ENCODE results near the gene ASCC3. TPM values are rescaled to one million over a fixed set of nuclear protein-coding genes. Genes with fewer than 3 reads are reported as not detected.

ASCC3 gene
- total RNA-seq, 4 donors from 2014 or later, result 12.0 to 17.7 (median 14.7) TPM

GRCh38 chr6:100677240-100677639 is 203.9 kb downstream of the ASCC3 start:
- in situ Hi-C loops (cut with MboI; ENCODE audit: low sequenced_read_pairs in 4 of 4) (no loop called here), intact Hi-C loops (cut with DNase I; ENCODE audit: low total_unique reads) (no loop called here)
- no peak for DNase-seq
- H3K27ac ChIP-seq, result no peak overlapping the region
- H3K4me3 ChIP-seq, result no peak overlapping the region
- H3K36me3 ChIP-seq, result no peaks in the 10 kb centered on the region
- no peak for ATAC-seq
- no peaks in the 10 kb centered on the region for H3K9me3 ChIP-seq
- no peaks in the 10 kb centered on the region for H3K4me1 ChIP-seq
- TF ChIP-seq CTCF (IDR thresholded peaks at IDR 0.05 in 4 of 5, conservative IDR thresholded peaks at IDR 0.05 in 1 of 5) (no peak), POLR2A (IDR thresholded peaks at IDR 0.05) (no peak)
- H3K27me3 ChIP-seq, result no peaks in the 10 kb centered on the region

- no peak overlapping the region for H3K27ac ChIP-seq
- intact Hi-C loops (cut with DNase I; ENCODE audit: low total_unique reads) (no loop called here), in situ Hi-C loops (cut with MboI; ENCODE audit: low sequenced_read_pairs in 4 of 4) (loop anchor here in 3 of 4 donors (25.0 kb wide), 2 partner anchors 661 to 811 kb away; no protein-coding TSS in a partner anchor)
- ATAC-seq (no peak), DNase-seq (no peak)
- H3K36me3 ChIP-seq, result no peaks in the 10 kb centered on the region
- no peaks in the 10 kb centered on the region for H3K9me3 ChIP-seq
- TF ChIP-seq POLR2A (IDR thresholded peaks at IDR 0.05), result no peak
- no peak overlapping the region for H3K4me3 ChIP-seq
- no peaks in the 10 kb centered on the region for H3K27me3 ChIP-seq
- H3K4me1 ChIP-seq, result no peaks in the 10 kb centered on the region
Measured at GRCh38 chr6:100673641-100674040, 207.5 kb downstream of the ASCC3 start.

- H3K27me3 ChIP-seq, result no peaks in the 10 kb centered on the region
- H3K9me3 ChIP-seq, result no peaks in the 10 kb centered on the region
- no peak overlapping the region for H3K27ac ChIP-seq
- H3K4me3 ChIP-seq, result no peak overlapping the region
- H3K36me3 ChIP-seq, result no peaks in the 10 kb centered on the region
- ATAC-seq (no peak), DNase-seq (no peak)
- in situ Hi-C loops (cut with MboI; ENCODE audit: low sequenced_read_pairs in 4 of 4), result loop anchor here in 3 of 4 donors (25.0 kb wide), 2 partner anchors 659 to 809 kb away; no protein-coding TSS in a partner anchor
- TF ChIP-seq POLR2A (IDR thresholded peaks at IDR 0.05) (no peak), CTCF (IDR thresholded peaks at IDR 0.05 in 4 of 5, conservative IDR thresholded peaks at IDR 0.05 in 1 of 5) (no peak)
- H3K4me1 ChIP-seq, result no peaks in the 10 kb centered on the region
- intact Hi-C loops (cut with DNase I; ENCODE audit: low total_unique reads), result no loop called here
Measured at GRCh38 chr6:100671740-100672139, 209.4 kb downstream of the ASCC3 start.

- Histone ChIP-seq H3K27me3 (no peaks in the 10 kb centered on the region), H3K4me3 (no peak overlapping the region), H3K9me3 (no peaks in the 10 kb centered on the region), H3K27ac (no peak overlapping the region), H3K4me1 (no peaks in the 10 kb centered on the region), H3K36me3 (no peaks in the 10 kb centered on the region)
- TF ChIP-seq POLR2A (IDR thresholded peaks at IDR 0.05) (no peak), CTCF (IDR thresholded peaks at IDR 0.05 in 4 of 5, conservative IDR thresholded peaks at IDR 0.05 in 1 of 5) (no peak)
- no peak for ATAC-seq
- in situ Hi-C loops (cut with MboI; ENCODE audit: low sequenced_read_pairs in 4 of 4), result loop anchor here in 3 of 4 donors (25.0 kb wide), 2 partner anchors 658 to 808 kb away; no protein-coding TSS in a partner anchor
- no peak for DNase-seq
- intact Hi-C loops (cut with DNase I; ENCODE audit: low total_unique reads), result no loop called here
Measured at GRCh38 chr6:100670056-100670455, 211.1 kb downstream of the ASCC3 start.

GRCh38 chr6:100665041-100665380 is 216.1 kb downstream of the ASCC3 start:
- H3K36me3 ChIP-seq, result no peaks in the 10 kb centered on the region
- ATAC-seq, result no peak
- no peak for TF ChIP-seq CTCF (IDR thresholded peaks at IDR 0.05 in 4 of 5, conservative IDR thresholded peaks at IDR 0.05 in 1 of 5)
- TF ChIP-seq POLR2A (IDR thresholded peaks at IDR 0.05), result no peak
- H3K4me3 ChIP-seq, result no peak overlapping the region
- H3K27ac ChIP-seq, result no peak overlapping the region
- in situ Hi-C loops (cut with MboI; ENCODE audit: low sequenced_read_pairs in 4 of 4) (loop anchor here (10.0 to 25.0 kb wide), 3 partner anchors 550 to 803 kb away; no protein-coding TSS in a partner anchor), intact Hi-C loops (cut with DNase I; ENCODE audit: low total_unique reads) (loop anchor here (2.0 kb wide), 1 partner anchor 548 kb away; no protein-coding TSS in a partner anchor)
- H3K4me1 ChIP-seq, result no peaks in the 10 kb centered on the region
- H3K27me3 ChIP-seq, result no peaks in the 10 kb centered on the region
- no peak for DNase-seq
- H3K9me3 ChIP-seq, result no peaks in the 10 kb centered on the region

Data from gastrocnemius medialis (tissue), 4 donors.